Adrenal gland (tissue), 5 donors: ENCODE measurements around the gene MAPK11.

Experiments
- CTCF ChIP-seq, 6 experiments: fragments of 450-650 bp in 4 of 6; fragments of 200-600 bp in 2 of 6; sonication (generic) in 1 of 6; IDR thresholded peaks; 1 replicate in 5 of 6; 2 replicates in 1 of 6; pipeline versions ENCODE4 v1.5.1 to v1.8.0; 2016 to 2021; ENCODE audit warnings: antibody characterized with exemption in 6 of 6, mild to moderate bottlenecking in 2 of 6, moderate library complexity in 1 of 6
- POLR2A ChIP-seq, 2 donors: fragments of 450-650 bp; IDR thresholded peaks; one replicate each; pipeline ENCODE4 v1.6.1; 2017; ENCODE audit warnings: antibody characterized with exemption in 2 of 2, mild to moderate bottlenecking in 2 of 2, moderate library complexity in 1 of 2
- donor health status: DM: no; HTN: no; CAD: no.

GRCh38 chr22:50281384-50281760 lies 11.2 kb upstream of the MAPK11 start:
- TF ChIP-seq POLR2A (IDR thresholded peaks at IDR 0.05) (no peak), CTCF (IDR thresholded peaks at IDR 0.05) (no peak)
